Measurements from ENCODE around the gene DCAF17. TPM values are rescaled to one million over a fixed set of nuclear protein-coding genes. Genes with fewer than 3 reads are reported as not detected.
"Not testable (repeated sequence)": the region's sequence is repeated elsewhere in the genome, so short reads cannot be mapped to it uniquely, and the experiment has no call there.

The DCAF17 gene
- total and polyA plus RNA-seq, 2 donors: 7.9 to 14.7 TPM

DNA sequence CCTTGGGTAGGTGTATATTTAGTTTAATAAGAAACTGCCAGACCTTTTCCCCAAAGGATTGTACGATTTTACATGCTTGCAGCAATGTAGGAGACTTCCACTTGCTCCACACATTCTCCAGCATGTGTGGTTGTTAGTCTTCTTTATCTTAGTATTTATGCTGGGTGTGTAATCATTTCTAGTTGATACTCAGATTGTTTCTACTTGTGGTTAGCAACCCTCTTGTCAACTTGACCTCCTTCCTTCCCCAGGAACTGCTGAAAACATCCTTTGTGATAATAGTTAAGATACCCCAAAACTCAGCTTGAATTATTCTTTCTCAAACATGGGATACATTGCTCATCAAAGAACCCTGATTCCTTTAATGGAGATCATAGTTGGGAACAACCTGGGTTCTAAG is 51.1 kb downstream of the DCAF17 start:
- Histone ChIP-seq H3K4me3 (ENCODE audit: low read length in 2 of 2) (no peak overlapping the region), H3K4me1 (ENCODE audit: control insufficient read depth in 2 of 2, insufficient read depth in 2 of 2, low read length in 2 of 2) (no peaks in the 10 kb centered on the region), H3K27ac (ENCODE audit: low read depth in 1 of 2, low read length in 1 of 2) (no peak overlapping the region), H3K9me3 (ENCODE audit: control insufficient read depth in 2 of 2, insufficient read depth in 1 of 2, low read length in 1 of 2) (no peaks in the 10 kb centered on the region), H3K27me3 (ENCODE audit: control insufficient read depth in 2 of 2, insufficient read depth in 1 of 2, low read length in 1 of 2) (no peaks in the 10 kb centered on the region), H3K36me3 (ENCODE audit: control insufficient read depth in 2 of 2, insufficient read depth in 2 of 2, low read length in 1 of 2) (peaks cover 4 to 9% of the 10 kb centered on the region in 2 donors)
- no peak for DNase-seq (ENCODE audit: low read depth in 6 of 9, low spot score in 9 of 9)
- WGBS: 91% methylated on average over 1 of the region's 1 CpG

DNA sequence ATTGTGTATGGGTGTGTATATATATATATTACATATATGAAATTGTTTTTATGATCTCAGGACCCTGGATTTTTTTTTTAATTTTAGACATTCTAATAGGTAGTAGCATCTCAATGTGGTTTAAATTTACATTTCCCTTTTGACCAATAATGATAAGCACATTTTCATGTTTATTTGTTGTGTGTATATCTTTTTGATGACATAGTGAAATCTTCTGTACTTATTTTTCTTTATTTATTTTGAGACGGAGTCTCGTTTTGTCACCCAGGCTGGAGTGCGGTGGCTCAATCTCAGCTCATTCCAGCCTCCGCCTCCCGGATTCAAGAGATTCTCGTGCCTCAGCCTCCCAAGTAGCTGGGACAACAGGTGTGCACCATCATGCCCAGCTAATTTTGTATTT is 53.2 kb downstream of the DCAF17 start:
- H3K9me3 ChIP-seq (ENCODE audit: control insufficient read depth in 2 of 2, insufficient read depth in 1 of 2, low read length in 1 of 2): no peaks in the 10 kb centered on the region
- no peak overlapping the region for H3K4me3 ChIP-seq (ENCODE audit: low read length in 2 of 2)
- H3K27ac ChIP-seq (ENCODE audit: low read depth in 1 of 2, low read length in 1 of 2): no peak overlapping the region
- H3K27me3 ChIP-seq (ENCODE audit: control insufficient read depth in 2 of 2, insufficient read depth in 1 of 2, low read length in 1 of 2): no peaks in the 10 kb centered on the region
- 98% methylated on average over 6 of the region's 6 CpGs for WGBS
- no peak for DNase-seq (ENCODE audit: low read depth in 6 of 9, low spot score in 9 of 9)
- H3K4me1 ChIP-seq (ENCODE audit: control insufficient read depth in 2 of 2, insufficient read depth in 2 of 2, low read length in 2 of 2): no peaks in the 10 kb centered on the region
- H3K36me3 ChIP-seq (ENCODE audit: control insufficient read depth in 2 of 2, insufficient read depth in 2 of 2, low read length in 1 of 2): peaks cover 0 to 4% of the 10 kb centered on the region in 2 donors

DNA sequence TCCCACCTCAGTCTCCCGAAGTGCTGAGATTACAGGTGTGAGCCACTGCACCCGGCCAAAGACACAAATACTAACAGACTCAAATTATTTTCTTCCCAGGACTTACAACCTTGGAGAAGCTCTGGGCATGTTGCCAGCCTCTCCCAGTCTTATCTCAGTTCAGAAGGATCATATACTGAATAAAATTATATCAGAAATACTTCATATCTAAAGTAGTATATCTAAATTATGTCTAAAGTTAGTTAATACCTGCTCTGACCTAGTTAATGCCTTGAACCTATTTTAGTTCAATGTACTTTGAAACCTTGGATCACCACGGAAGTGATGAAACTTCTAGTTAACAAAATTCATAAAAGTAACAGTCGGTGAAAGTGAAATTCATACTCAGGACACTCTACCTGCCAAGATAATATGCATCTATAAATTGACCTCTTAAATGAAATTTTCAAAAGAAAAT is 53.8 kb downstream of the DCAF17 start:
- Histone ChIP-seq H3K27me3 (ENCODE audit: control insufficient read depth in 2 of 2, insufficient read depth in 1 of 2, low read length in 1 of 2) (no peaks in the 10 kb centered on the region), H3K9me3 (ENCODE audit: control insufficient read depth in 2 of 2, insufficient read depth in 1 of 2, low read length in 1 of 2) (no peaks in the 10 kb centered on the region), H3K36me3 (ENCODE audit: control insufficient read depth in 2 of 2, insufficient read depth in 2 of 2, low read length in 1 of 2) (peaks cover 0 to 4% of the 10 kb centered on the region in 2 donors), H3K4me3 (ENCODE audit: low read length in 2 of 2) (no peak overlapping the region), H3K27ac (ENCODE audit: low read depth in 1 of 2, low read length in 1 of 2) (no peak overlapping the region), H3K4me1 (ENCODE audit: control insufficient read depth in 2 of 2, insufficient read depth in 2 of 2, low read length in 2 of 2) (no peaks in the 10 kb centered on the region)
- 98% methylated on average over 4 of the region's 4 CpGs for whole genome bisulfite sequencing
- DNase-seq (ENCODE audit: low read depth in 6 of 9, low spot score in 9 of 9): no peak

DNA sequence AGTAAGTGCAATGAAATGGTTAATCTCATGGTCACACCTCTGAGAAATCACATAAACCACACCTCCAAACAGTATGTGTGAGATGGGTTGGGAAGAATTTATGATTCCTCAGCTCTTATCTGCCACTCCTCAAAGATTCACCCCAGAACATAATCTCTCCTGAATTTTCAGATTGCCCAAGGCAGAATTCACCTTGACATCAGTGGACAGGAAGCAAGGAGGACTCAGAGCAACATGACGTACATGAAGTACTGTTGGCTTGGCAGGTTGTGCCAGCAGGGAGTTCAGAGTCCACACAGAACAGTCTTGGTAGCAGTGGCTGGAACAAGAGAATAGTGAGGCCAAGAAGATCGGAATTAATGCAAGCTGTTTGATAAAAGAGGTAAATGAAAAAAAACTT is 56.6 kb downstream of the DCAF17 start:
- WGBS: 95% methylated on average over 2 of the region's 2 CpGs
- H3K36me3 ChIP-seq (ENCODE audit: control insufficient read depth in 2 of 2, insufficient read depth in 2 of 2, low read length in 1 of 2): peaks cover 0 to 4% of the 10 kb centered on the region in 2 donors
- no peaks in the 10 kb centered on the region for H3K4me1 ChIP-seq (ENCODE audit: control insufficient read depth in 2 of 2, insufficient read depth in 2 of 2, low read length in 2 of 2)
- H3K27ac ChIP-seq (ENCODE audit: low read depth in 1 of 2, low read length in 1 of 2): no peak overlapping the region
- H3K4me3 ChIP-seq (ENCODE audit: low read length in 2 of 2): no peak overlapping the region
- H3K27me3 ChIP-seq (ENCODE audit: control insufficient read depth in 2 of 2, insufficient read depth in 1 of 2, low read length in 1 of 2): no peaks in the 10 kb centered on the region
- no peaks in the 10 kb centered on the region for H3K9me3 ChIP-seq (ENCODE audit: control insufficient read depth in 2 of 2, insufficient read depth in 1 of 2, low read length in 1 of 2)
- DNase-seq (ENCODE audit: low read depth in 6 of 9, low spot score in 9 of 9): no peak

DNA sequence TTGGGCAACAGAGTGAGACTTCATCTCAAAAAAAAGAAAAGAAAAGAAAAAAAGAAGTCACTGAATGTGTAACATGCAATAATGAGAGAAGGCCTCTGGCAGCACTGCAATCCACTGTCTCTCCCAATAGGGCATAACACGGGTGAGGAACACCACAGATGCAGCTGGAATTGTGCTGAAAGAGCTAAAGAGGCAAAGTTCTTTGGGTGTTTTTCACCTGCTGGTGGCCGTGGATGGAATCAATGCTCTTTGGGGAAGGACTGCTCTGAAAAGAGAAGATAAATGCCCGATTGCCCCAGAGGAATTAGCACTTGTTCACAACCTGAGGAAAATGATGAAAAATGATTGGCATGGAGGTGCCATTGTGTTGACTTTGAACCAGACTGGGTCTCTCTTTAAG is 57.3 kb downstream of the DCAF17 start:
- no peaks in the 10 kb centered on the region for H3K27me3 ChIP-seq (ENCODE audit: control insufficient read depth in 2 of 2, insufficient read depth in 1 of 2, low read length in 1 of 2)
- DNase-seq (ENCODE audit: low read depth in 6 of 9, low spot score in 9 of 9): no peak
- H3K9me3 ChIP-seq (ENCODE audit: control insufficient read depth in 2 of 2, insufficient read depth in 1 of 2, low read length in 1 of 2): no peaks in the 10 kb centered on the region
- no peak overlapping the region for H3K4me3 ChIP-seq (ENCODE audit: low read length in 2 of 2)
- no peak overlapping the region for H3K27ac ChIP-seq (ENCODE audit: low read depth in 1 of 2, low read length in 1 of 2)
- H3K4me1 ChIP-seq (ENCODE audit: control insufficient read depth in 2 of 2, insufficient read depth in 2 of 2, low read length in 2 of 2): no peaks in the 10 kb centered on the region
- H3K36me3 ChIP-seq (ENCODE audit: control insufficient read depth in 2 of 2, insufficient read depth in 2 of 2, low read length in 1 of 2): peaks cover 0 to 4% of the 10 kb centered on the region in 2 donors
- 96% methylated on average over 3 of the region's 3 CpGs for WGBS

DNA sequence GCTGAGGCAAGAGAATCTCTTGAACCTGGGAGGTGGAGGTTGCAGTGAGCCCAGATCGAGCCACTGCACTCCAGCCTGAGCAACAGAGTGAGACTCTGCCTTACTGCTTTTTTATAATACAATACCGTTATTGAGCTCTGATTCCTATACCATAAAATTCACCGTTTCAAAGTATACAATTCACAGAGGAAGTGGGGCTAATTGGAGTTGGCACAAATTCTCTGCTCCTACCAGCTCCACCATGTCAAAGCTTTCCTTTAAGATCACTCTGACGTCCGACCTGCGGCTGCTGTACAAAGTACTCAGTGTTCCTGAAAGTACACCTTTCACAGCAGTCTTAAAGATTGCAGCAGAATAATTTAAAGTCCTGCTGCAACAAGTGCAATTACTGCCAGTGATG is 58.6 kb downstream of the DCAF17 start:
- no peak overlapping the region for H3K27ac ChIP-seq (ENCODE audit: low read depth in 1 of 2, low read length in 1 of 2)
- DNase-seq (ENCODE audit: low read depth in 6 of 9, low spot score in 9 of 9): no peak
- no peaks in the 10 kb centered on the region for H3K27me3 ChIP-seq (ENCODE audit: control insufficient read depth in 2 of 2, insufficient read depth in 1 of 2, low read length in 1 of 2)
- no peak overlapping the region for H3K4me3 ChIP-seq (ENCODE audit: low read length in 2 of 2)
- no peaks in the 10 kb centered on the region for H3K9me3 ChIP-seq (ENCODE audit: control insufficient read depth in 2 of 2, insufficient read depth in 1 of 2, low read length in 1 of 2)
- H3K4me1 ChIP-seq (ENCODE audit: control insufficient read depth in 2 of 2, insufficient read depth in 2 of 2, low read length in 2 of 2): no peaks in the 10 kb centered on the region
- peaks cover 0 to 4% of the 10 kb centered on the region in 2 donors for H3K36me3 ChIP-seq (ENCODE audit: control insufficient read depth in 2 of 2, insufficient read depth in 2 of 2, low read length in 1 of 2)
- WGBS: 97% methylated on average over 6 of the region's 6 CpGs

DNA sequence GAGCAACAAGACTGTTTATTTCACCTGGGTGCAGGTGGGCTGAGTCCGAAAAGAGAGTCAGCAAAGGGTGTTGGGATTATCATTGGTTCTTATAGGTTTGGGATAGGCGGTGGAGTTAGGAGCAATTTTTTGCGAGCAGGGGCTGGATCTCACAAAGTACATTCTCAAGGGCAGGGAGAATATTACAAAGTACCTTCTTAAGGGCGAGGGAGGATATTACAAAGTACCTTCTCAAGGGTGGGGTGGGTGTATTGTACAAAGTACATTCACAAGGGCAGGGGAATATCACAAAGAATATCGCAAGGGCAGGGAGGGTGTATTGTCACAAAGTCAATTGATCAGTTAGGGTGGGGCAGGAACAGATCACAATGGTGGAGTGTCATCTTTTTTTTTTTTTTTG is 63.6 kb downstream of the DCAF17 start:
- H3K27me3 ChIP-seq (ENCODE audit: control insufficient read depth in 2 of 2, insufficient read depth in 1 of 2, low read length in 1 of 2); H3K27ac ChIP-seq (ENCODE audit: low read depth in 1 of 2, low read length in 1 of 2); DNase-seq (ENCODE audit: low read depth in 6 of 9, low spot score in 9 of 9); H3K4me3 ChIP-seq (ENCODE audit: low read length in 2 of 2); H3K36me3 ChIP-seq (ENCODE audit: control insufficient read depth in 2 of 2, insufficient read depth in 2 of 2, low read length in 1 of 2); H3K4me1 ChIP-seq (ENCODE audit: control insufficient read depth in 2 of 2, insufficient read depth in 2 of 2, low read length in 2 of 2); H3K9me3 ChIP-seq (ENCODE audit: control insufficient read depth in 2 of 2, insufficient read depth in 1 of 2, low read length in 1 of 2): not testable (repeated sequence)
- 98% methylated on average over 5 of the region's 5 CpGs for WGBS

DNA sequence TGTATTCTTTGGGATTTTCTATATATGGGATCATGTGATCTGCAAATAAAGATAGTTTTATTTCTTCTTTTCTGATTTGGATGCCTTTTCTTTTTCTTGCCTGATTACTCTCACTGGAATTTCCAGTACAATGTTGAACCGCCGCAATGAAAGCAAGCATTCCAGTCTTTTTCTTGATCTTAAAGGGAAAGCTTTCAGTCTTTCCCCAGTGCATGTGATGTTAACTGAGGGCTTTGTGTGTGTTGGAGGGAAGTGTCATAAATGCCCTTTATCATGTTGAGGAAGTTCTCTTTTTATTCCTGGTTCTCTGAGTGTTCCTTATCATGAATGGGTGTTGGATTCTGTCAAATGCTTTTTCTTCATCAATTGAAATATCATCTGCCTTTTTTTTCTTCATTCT is 71.3 kb downstream of the DCAF17 start:
- Histone ChIP-seq H3K36me3 (ENCODE audit: control insufficient read depth in 2 of 2, insufficient read depth in 2 of 2, low read length in 1 of 2) (no peaks in the 10 kb centered on the region), H3K27me3 (ENCODE audit: control insufficient read depth in 2 of 2, insufficient read depth in 1 of 2, low read length in 1 of 2) (no peaks in the 10 kb centered on the region), H3K4me3 (ENCODE audit: low read length in 2 of 2) (no peak overlapping the region), H3K4me1 (ENCODE audit: control insufficient read depth in 2 of 2, insufficient read depth in 2 of 2, low read length in 2 of 2) (no peaks in the 10 kb centered on the region), H3K9me3 (ENCODE audit: control insufficient read depth in 2 of 2, insufficient read depth in 1 of 2, low read length in 1 of 2) (no peaks in the 10 kb centered on the region), H3K27ac (ENCODE audit: low read depth in 1 of 2, low read length in 1 of 2) (no peak overlapping the region)
- DNase-seq (ENCODE audit: low read depth in 6 of 9, low spot score in 9 of 9): no peak
- WGBS: 46% methylated on average over 2 of the region's 2 CpGs

DNA sequence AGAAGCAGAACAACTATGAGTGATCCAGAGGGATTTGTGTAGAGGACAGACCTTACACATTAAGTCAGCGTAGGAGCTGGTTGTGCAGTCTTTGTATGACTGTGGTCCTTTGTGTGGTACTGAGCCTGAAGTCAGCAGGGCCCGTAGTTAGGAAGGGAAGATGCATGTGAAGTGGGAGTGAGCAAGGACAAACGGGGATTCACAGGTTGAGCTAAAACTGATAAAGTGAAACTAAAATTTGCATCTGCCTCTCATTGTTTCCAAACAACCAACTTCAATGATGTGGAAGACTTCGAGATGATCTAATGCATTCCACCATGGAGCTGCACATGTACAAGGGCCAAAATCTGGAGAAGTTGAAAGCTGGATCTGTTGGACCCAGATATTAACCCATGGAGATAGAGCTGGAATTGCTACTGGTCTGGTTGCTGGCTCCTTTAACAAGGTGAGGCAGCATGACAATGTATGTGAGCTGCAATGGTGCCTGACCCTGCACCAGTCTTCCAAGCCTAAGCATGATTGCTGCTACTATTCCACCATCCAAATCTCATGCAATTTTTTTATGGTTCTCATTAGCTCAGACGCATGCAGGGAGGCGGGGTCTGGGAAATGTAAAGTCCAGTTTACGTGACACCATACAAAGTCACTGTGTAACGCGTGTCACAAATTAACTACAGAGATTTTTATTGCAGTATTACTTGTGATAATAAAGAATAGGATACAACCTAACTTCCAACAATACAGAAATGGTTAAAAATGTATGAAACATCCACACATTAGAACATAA is 76.1 kb downstream of the DCAF17 start:
- Histone ChIP-seq H3K9me3 (ENCODE audit: control insufficient read depth in 2 of 2, insufficient read depth in 1 of 2, low read length in 1 of 2) (no peaks in the 10 kb centered on the region), H3K36me3 (ENCODE audit: control insufficient read depth in 2 of 2, insufficient read depth in 2 of 2, low read length in 1 of 2) (no peaks in the 10 kb centered on the region)
- WGBS: 97% methylated on average over 9 of the region's 9 CpGs

More for the DNA sequence above, 76.1 kb downstream of the DCAF17 start:
- Histone ChIP-seq H3K27me3 (ENCODE audit: control insufficient read depth in 2 of 2, insufficient read depth in 1 of 2, low read length in 1 of 2) (no peaks in the 10 kb centered on the region), H3K27ac (ENCODE audit: low read depth in 1 of 2, low read length in 1 of 2) (no peak overlapping the region), H3K4me3 (ENCODE audit: low read length in 2 of 2) (no peak overlapping the region), H3K4me1 (ENCODE audit: control insufficient read depth in 2 of 2, insufficient read depth in 2 of 2, low read length in 2 of 2) (peaks cover 0 to 5% of the 10 kb centered on the region in 2 donors)
- DNase-seq (ENCODE audit: low read depth in 6 of 9, low spot score in 9 of 9): no peak
